ENCODE data around the gene MBIP.

Gene MBIP

GRCh38 chr14:36295642-36296627 lies 24.5 kb downstream of the MBIP start:
- TF ChIP-seq TAF1 (IDR thresholded peaks at IDR 0.05; ENCODE audit: borderline replicate concordance, insufficient read depth, low read length) (no peak), REST (IDR thresholded peaks at IDR 0.05; ENCODE audit: insufficient read depth in 1 of 2, low read depth in 2 of 2, low read length in 2 of 2) (no peak), SIN3A (IDR thresholded peaks at IDR 0.05; ENCODE audit: borderline replicate concordance, insufficient read depth, low read length) (no peak), POLR2AphosphoS5 (IDR thresholded peaks at IDR 0.05; ENCODE audit: low read depth, low read length) (no peak), FOXP2 (optimal IDR thresholded peaks at IDR 0.05; ENCODE audit: borderline replicate concordance, extremely low read depth, extremely low read length, insufficient read depth) (no peak)

GRCh38 chr14:36294543-36294942 lies 25.9 kb downstream of the MBIP start:
- TF ChIP-seq TAF1 (IDR thresholded peaks at IDR 0.05; ENCODE audit: borderline replicate concordance, insufficient read depth, low read length) (no peak), FOXP2 (optimal IDR thresholded peaks at IDR 0.05; ENCODE audit: borderline replicate concordance, extremely low read depth, extremely low read length, insufficient read depth) (no peak), SIN3A (IDR thresholded peaks at IDR 0.05; ENCODE audit: borderline replicate concordance, insufficient read depth, low read length) (no peak), REST (IDR thresholded peaks at IDR 0.05; ENCODE audit: insufficient read depth in 1 of 2, low read depth in 2 of 2, low read length in 2 of 2) (no peak), POLR2AphosphoS5 (IDR thresholded peaks at IDR 0.05; ENCODE audit: low read depth, low read length) (no peak)

GRCh38 chr14:36293824-36294223 lies 26.6 kb downstream of the MBIP start:
- TF ChIP-seq FOXP2 (optimal IDR thresholded peaks at IDR 0.05; ENCODE audit: borderline replicate concordance, extremely low read depth, extremely low read length, insufficient read depth) (no peak), SIN3A (IDR thresholded peaks at IDR 0.05; ENCODE audit: borderline replicate concordance, insufficient read depth, low read length) (no peak), TAF1 (IDR thresholded peaks at IDR 0.05; ENCODE audit: borderline replicate concordance, insufficient read depth, low read length) (no peak), POLR2AphosphoS5 (IDR thresholded peaks at IDR 0.05; ENCODE audit: low read depth, low read length) (no peak), REST (IDR thresholded peaks at IDR 0.05; ENCODE audit: insufficient read depth in 1 of 2, low read depth in 2 of 2, low read length in 2 of 2) (no peak)

- TF ChIP-seq FOXP2 (optimal IDR thresholded peaks at IDR 0.05; ENCODE audit: borderline replicate concordance, extremely low read depth, extremely low read length, insufficient read depth): no peak
- TF ChIP-seq TAF1 (IDR thresholded peaks at IDR 0.05; ENCODE audit: borderline replicate concordance, insufficient read depth, low read length): no peak
- no peak for TF ChIP-seq REST (IDR thresholded peaks at IDR 0.05; ENCODE audit: insufficient read depth in 1 of 2, low read depth in 2 of 2, low read length in 2 of 2)
- TF ChIP-seq POLR2AphosphoS5 (IDR thresholded peaks at IDR 0.05; ENCODE audit: low read depth, low read length): no peak
- no peak for TF ChIP-seq SIN3A (IDR thresholded peaks at IDR 0.05; ENCODE audit: borderline replicate concordance, insufficient read depth, low read length)
Observed at GRCh38 chr14:36289954-36290353, 30.5 kb downstream of the MBIP start.
